Activated CD8-positive, alpha-beta memory T cell treated with anti-CD3 and anti-CD28 coated beads for 4 hours (primary cell): Measurements from ENCODE around the gene DLX3.

ENCODE experiments used
- DNase-seq, 2 donors: peaks; one replicate each; pipeline ENCODE4 v3.0.0-alpha.2; 2020; ENCODE audit warnings: low read depth in 2 of 2

Gene DLX3

GRCh38 chr17:49992933-49993422 lies 2.0 kb downstream of the DLX3 start:
- DNase-seq: no peak

- DNase-seq: no peak
Observed at GRCh38 chr17:49992191-49992932, 2.7 kb downstream of the DLX3 start.

- DNase-seq: no peak
Observed at GRCh38 chr17:49991409-49991808, 3.6 kb downstream of the DLX3 start.

- no peak for DNase-seq
Observed at GRCh38 chr17:49990921-49991320, 4.1 kb downstream of the DLX3 start.

GRCh38 chr17:49990331-49990730 lies 4.7 kb downstream of the DLX3 start:
- DNase-seq: no peak

- DNase-seq: no peak
Observed at GRCh38 chr17:49989518-49989880, 5.5 kb downstream of the DLX3 start.

- no peak for DNase-seq
Observed at GRCh38 chr17:49987681-49988441, 7.2 kb downstream of the DLX3 start.

- DNase-seq: no peak
Observed at GRCh38 chr17:49987290-49987585, 7.8 kb downstream of the DLX3 start.

GRCh38 chr17:49986396-49987289 lies 8.4 kb downstream of the DLX3 start:
- DNase-seq: no peak

- no peak for DNase-seq
Observed at GRCh38 chr17:49985310-49985990, 9.6 kb downstream of the DLX3 start.

- DNase-seq: no peak
Observed at GRCh38 chr17:49984776-49985175, 10.2 kb downstream of the DLX3 start.

- no peak for DNase-seq
Observed at GRCh38 chr17:49984283-49984682, 10.7 kb downstream of the DLX3 start.

- no peak for DNase-seq
Observed at GRCh38 chr17:49980703-49981197, 14.3 kb downstream of the DLX3 start.

- no peak for DNase-seq
Observed at GRCh38 chr17:49979748-49980479, 15.1 kb downstream of the DLX3 start.

- no peak for DNase-seq
Observed at GRCh38 chr17:49978501-49978900, 16.5 kb downstream of the DLX3 start.

GRCh38 chr17:49977463-49978389 lies 17.3 kb downstream of the DLX3 start:
- DNase-seq: no peak

GRCh38 chr17:49976828-49977202 lies 18.2 kb downstream of the DLX3 start:
- no peak for DNase-seq

- DNase-seq: no peak
Observed at GRCh38 chr17:49976163-49976827, 18.7 kb downstream of the DLX3 start.

GRCh38 chr17:49975531-49975930 lies 19.5 kb downstream of the DLX3 start:
- DNase-seq: no peak
